ENCODE results near the gene GBX1. TPM values are rescaled to one million over a fixed set of nuclear protein-coding genes. Genes with fewer than 3 reads are reported as not detected.

The GBX1 gene
- total RNA-seq, 1 donor from 2014 or later = 2.1 TPM

DNA sequence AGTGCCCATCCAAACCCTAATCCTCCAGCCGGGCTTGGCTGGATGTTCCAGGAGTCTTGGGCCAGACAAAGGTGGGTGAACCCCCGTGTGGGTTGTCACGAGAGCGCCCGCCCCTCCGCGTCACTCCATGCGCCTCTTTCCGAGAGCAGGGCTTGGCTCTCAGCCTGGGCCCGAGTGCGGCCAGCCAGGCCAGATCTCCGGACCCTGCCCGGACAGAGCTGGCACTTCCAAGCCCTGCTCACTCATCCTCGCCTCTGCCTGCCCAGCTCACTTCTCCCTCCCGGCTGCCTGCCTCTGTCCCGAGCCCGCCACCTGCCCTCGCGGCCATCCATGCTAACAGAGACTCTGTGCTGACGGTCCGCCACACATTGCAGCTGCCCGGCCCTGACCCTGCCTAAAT, 46.6 kb downstream of the GBX1 start:
- no peak overlapping the region for H3K27ac Mint-ChIP-seq
- H3K4me1 Mint-ChIP-seq (ENCODE audit: low read depth) = peaks cover 5% of the 10 kb centered on the region
- peaks cover under 1% of the 10 kb centered on the region for H3K27me3 Mint-ChIP-seq
- peaks cover 24% of the 10 kb centered on the region for H3K36me3 Mint-ChIP-seq (ENCODE audit: insufficient read depth)
- no peak overlapping the region for H3K4me3 Mint-ChIP-seq (ENCODE audit: low read depth)
- DNase-seq (ENCODE audit: low spot score, unreplicated experiment) = no peak
- H3K9me3 Mint-ChIP-seq (ENCODE audit: low read depth) = no peaks in the 10 kb centered on the region
- TF ChIP-seq, protein P1, sequence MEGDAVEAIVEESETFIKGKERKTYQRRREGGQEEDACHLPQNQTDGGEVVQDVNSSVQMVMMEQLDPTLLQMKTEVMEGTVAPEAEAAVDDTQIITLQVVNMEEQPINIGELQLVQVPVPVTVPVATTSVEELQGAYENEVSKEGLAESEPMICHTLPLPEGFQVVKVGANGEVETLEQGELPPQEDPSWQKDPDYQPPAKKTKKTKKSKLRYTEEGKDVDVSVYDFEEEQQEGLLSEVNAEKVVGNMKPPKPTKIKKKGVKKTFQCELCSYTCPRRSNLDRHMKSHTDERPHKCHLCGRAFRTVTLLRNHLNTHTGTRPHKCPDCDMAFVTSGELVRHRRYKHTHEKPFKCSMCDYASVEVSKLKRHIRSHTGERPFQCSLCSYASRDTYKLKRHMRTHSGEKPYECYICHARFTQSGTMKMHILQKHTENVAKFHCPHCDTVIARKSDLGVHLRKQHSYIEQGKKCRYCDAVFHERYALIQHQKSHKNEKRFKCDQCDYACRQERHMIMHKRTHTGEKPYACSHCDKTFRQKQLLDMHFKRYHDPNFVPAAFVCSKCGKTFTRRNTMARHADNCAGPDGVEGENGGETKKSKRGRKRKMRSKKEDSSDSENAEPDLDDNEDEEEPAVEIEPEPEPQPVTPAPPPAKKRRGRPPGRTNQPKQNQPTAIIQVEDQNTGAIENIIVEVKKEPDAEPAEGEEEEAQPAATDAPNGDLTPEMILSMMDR (IDR thresholded peaks at IDR 0.05; ENCODE audit: unreplicated experiment) = no peak

DNA sequence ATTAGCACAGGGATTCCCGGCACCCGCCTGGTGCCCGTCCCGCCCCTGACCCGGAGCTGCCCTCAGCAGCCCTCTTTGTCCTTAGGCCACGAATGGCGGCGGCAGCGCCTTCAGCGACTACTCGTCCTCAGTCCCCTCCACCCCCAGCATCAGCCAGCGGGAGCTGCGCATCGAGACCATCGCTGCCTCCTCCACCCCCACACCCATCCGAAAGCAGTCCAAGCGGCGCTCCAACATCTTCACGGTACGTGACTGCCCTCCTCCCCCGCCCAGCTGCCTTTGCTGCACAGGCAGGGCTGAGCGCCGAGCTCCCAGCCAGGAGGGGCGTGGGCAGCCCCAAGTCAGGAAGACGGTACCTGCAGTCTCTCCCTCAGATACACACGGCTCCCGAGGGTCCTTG, 47.6 kb downstream of the GBX1 start:
- Mint-ChIP-seq H3K4me3 (ENCODE audit: low read depth) (no peak overlapping the region), H3K36me3 (ENCODE audit: insufficient read depth) (peaks cover 24% of the 10 kb centered on the region), H3K9me3 (ENCODE audit: low read depth) (no peaks in the 10 kb centered on the region), H3K27me3 (peaks cover 2% of the 10 kb centered on the region), H3K27ac (no peak overlapping the region), H3K4me1 (ENCODE audit: low read depth) (peaks cover 5% of the 10 kb centered on the region)
- TF ChIP-seq, protein P1 (IDR thresholded peaks at IDR 0.05; ENCODE audit: unreplicated experiment) = no peak
- DNase-seq (ENCODE audit: low spot score, unreplicated experiment) = no peak

DNA sequence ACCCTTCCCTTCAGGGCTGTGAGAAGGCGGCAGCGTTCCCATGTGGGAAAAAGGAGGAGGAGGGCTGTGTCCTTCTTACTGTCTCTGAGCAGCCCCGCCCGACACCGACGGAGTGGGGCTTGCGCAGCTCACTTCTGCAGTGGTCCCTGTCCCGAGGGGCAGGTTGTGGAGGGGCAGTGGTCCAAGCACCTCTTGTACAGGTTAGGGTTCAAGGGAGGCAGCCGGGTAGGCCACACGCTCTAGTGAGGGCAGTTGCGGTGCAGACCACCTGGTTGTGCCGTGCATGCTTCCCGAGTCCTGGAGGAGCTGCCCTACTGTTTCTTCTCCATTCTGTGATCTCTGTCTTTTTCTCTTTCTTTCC, 48.5 kb downstream of the GBX1 start:
- peaks cover 19% of the 10 kb centered on the region for H3K36me3 Mint-ChIP-seq (ENCODE audit: insufficient read depth)
- peaks cover 5% of the 10 kb centered on the region for H3K4me1 Mint-ChIP-seq (ENCODE audit: low read depth)
- TF ChIP-seq, protein P1 (IDR thresholded peaks at IDR 0.05; ENCODE audit: unreplicated experiment) = no peak
- H3K4me3 Mint-ChIP-seq (ENCODE audit: low read depth) = no peak overlapping the region
- DNase-seq (ENCODE audit: low spot score, unreplicated experiment) = no peak
- no peak overlapping the region for H3K27ac Mint-ChIP-seq
- peaks cover 2% of the 10 kb centered on the region for H3K27me3 Mint-ChIP-seq
- H3K9me3 Mint-ChIP-seq (ENCODE audit: low read depth) = no peaks in the 10 kb centered on the region

DNA sequence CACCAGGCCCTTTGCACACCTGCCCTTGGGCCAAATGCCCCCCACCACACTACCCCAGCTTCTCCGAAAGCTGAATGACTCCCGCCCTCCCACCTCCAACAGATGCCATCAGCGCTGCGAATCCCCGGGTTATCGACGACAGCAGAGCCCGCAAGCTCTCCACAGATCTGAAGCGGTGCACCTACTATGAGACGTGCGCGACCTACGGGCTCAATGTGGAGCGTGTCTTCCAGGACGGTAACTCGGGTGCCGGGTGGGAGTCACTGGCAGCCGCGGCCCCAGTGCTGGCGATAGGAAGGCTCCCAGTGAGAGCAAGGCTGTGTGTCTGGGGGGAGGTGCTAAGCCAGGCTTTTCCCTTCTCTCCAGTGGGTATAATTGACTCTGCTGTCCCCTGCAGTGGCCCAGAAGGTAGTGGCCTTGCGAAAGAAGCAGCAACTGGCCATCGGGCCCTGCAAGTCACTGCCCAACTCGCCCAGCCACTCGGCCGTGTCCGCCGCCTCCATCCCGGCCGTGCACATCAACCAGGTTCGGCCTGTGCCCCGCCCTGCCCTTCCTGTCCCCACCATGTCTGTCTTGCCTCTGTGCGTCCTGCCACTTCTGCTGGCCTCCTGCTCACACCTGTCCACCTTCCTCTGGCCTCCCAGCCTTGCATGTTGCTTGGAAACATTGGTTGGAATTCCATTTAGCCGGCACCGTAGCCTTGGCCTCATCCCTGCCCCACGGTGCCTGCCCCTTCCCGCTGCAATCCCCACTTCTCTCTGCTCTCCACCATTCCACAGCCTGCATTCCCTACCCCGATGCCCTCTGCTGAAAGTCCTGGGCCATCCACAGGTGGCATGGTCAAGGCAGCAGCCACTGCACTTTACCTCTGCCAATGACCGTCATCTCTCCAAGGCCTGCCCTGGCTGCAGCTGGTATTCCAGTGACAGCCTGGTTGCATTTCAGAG, 49.1 kb downstream of the GBX1 start:
- no peaks in the 10 kb centered on the region for H3K9me3 Mint-ChIP-seq (ENCODE audit: low read depth)
- TF ChIP-seq, protein P1 (IDR thresholded peaks at IDR 0.05; ENCODE audit: unreplicated experiment) = no peak
- H3K27me3 Mint-ChIP-seq = peaks cover 2% of the 10 kb centered on the region
- H3K4me3 Mint-ChIP-seq (ENCODE audit: low read depth) = peak overlapping the region; percentile 8
- H3K27ac Mint-ChIP-seq = no peak overlapping the region
- peaks cover 13% of the 10 kb centered on the region for H3K36me3 Mint-ChIP-seq (ENCODE audit: insufficient read depth)
- H3K4me1 Mint-ChIP-seq (ENCODE audit: low read depth) = peaks cover 10% of the 10 kb centered on the region
- DNase-seq (ENCODE audit: low spot score, unreplicated experiment) = no peak

DNA sequence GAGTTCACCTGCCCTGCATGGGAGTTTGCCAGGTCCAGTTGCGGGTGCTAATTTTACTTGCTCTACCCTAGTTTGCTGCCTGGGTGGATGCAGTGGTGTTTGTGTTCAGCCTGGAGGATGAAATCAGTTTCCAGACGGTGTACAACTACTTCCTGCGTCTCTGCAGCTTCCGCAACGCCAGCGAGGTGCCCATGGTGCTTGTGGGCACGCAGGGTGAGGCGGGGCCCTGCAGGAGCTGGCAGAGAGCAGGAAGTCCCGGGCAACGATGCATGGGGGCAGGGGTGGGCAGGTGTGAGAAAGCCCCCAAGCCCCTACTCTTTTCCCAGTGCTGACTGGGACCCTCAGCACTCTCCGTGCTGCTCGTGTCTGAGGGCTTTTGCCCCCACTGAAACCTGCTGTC, 49.9 kb downstream of the GBX1 start:
- peaks cover 18% of the 10 kb centered on the region for H3K4me1 Mint-ChIP-seq (ENCODE audit: low read depth)
- H3K4me3 Mint-ChIP-seq (ENCODE audit: low read depth) = no peak overlapping the region
- no peak for DNase-seq (ENCODE audit: low spot score, unreplicated experiment)
- H3K9me3 Mint-ChIP-seq (ENCODE audit: low read depth) = no peaks in the 10 kb centered on the region
- peaks cover 12% of the 10 kb centered on the region for H3K36me3 Mint-ChIP-seq (ENCODE audit: insufficient read depth)
- no peak overlapping the region for H3K27ac Mint-ChIP-seq
- peaks cover 2% of the 10 kb centered on the region for H3K27me3 Mint-ChIP-seq
- TF ChIP-seq, protein P1 (IDR thresholded peaks at IDR 0.05; ENCODE audit: unreplicated experiment) = no peak

Measured in progenitor cell of endocrine pancreas (in vitro differentiated cells).